Adrenal gland (tissue), 5 donors: ENCODE measurements around the gene TCF19.

Experiments
- POLR2A ChIP-seq, 2 donors: fragments of 450-650 bp; IDR thresholded peaks; one replicate each; pipeline ENCODE4 v1.6.1; 2017; ENCODE audit warnings: antibody characterized with exemption in 2 of 2, mild to moderate bottlenecking in 2 of 2, moderate library complexity in 1 of 2
- TF ChIP-seq, protein P1 (sequence below), 6 experiments: fragments of 450-650 bp in 4 of 6; fragments of 200-600 bp in 2 of 6; sonication (generic) in 1 of 6; IDR thresholded peaks; 1 replicate in 5 of 6; 2 replicates in 1 of 6; pipeline versions ENCODE4 v1.5.1 to v1.8.0; 2016 to 2021; ENCODE audit warnings: antibody characterized with exemption in 6 of 6, mild to moderate bottlenecking in 2 of 6, moderate library complexity in 1 of 6
- donor health status: DM: no; HTN: no; CAD: no.

DNA sequence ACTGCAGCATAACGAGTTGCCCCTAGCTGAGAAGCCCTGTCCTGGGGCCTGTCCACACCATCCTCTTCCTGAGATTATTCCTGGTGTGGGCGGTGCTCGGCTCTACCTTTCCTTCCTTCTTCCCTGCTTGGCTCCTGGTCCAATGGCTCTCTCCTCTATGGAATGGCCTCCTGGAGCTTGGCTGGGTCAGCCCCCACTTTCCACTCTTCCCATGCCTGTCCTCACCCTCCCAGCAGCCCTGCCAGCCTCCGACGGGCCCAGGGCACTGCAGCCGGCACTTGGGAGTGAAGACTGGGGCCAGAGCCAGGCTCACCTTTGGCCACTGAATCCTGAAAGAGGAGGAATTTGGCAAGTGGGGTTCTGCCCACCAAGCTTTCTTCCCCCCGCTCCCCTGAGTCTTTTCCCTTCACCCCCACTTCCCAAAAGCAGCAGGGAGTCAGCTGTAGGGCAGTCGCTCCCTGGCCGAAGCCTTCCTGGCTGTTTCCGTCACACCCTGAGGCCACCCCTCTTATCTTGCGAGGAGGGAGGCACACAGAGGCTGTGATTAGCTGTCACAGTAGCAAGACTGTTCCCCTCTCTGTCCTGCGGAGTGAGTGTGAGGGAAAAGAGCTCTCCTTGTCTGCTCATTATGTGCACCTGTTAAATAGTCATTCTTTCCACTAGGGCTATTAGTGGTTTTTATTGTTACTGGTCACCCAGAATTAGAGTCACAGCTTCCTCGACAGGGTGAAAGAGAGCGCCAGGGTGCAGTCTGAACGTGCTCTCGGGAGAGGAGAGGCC lies 31.8 kb upstream of the TCF19 start:
- no peak for TF ChIP-seq POLR2A (IDR thresholded peaks at IDR 0.05)
- TF ChIP-seq, protein P1, sequence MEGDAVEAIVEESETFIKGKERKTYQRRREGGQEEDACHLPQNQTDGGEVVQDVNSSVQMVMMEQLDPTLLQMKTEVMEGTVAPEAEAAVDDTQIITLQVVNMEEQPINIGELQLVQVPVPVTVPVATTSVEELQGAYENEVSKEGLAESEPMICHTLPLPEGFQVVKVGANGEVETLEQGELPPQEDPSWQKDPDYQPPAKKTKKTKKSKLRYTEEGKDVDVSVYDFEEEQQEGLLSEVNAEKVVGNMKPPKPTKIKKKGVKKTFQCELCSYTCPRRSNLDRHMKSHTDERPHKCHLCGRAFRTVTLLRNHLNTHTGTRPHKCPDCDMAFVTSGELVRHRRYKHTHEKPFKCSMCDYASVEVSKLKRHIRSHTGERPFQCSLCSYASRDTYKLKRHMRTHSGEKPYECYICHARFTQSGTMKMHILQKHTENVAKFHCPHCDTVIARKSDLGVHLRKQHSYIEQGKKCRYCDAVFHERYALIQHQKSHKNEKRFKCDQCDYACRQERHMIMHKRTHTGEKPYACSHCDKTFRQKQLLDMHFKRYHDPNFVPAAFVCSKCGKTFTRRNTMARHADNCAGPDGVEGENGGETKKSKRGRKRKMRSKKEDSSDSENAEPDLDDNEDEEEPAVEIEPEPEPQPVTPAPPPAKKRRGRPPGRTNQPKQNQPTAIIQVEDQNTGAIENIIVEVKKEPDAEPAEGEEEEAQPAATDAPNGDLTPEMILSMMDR (IDR thresholded peaks at IDR 0.05): no peak
